ENCODE results near the gene GPALPP1. TPM values are rescaled to one million over a fixed set of nuclear protein-coding genes. Genes with fewer than 3 reads are reported as not detected.
"Not testable (repeated sequence)": the region's sequence is repeated elsewhere in the genome, so short reads cannot be mapped to it uniquely, and the experiment has no call there.

The GPALPP1 gene
- total and polyA plus RNA-seq, 7 donors: 7.8 to 40.7 (median 26.3) TPM

DNA sequence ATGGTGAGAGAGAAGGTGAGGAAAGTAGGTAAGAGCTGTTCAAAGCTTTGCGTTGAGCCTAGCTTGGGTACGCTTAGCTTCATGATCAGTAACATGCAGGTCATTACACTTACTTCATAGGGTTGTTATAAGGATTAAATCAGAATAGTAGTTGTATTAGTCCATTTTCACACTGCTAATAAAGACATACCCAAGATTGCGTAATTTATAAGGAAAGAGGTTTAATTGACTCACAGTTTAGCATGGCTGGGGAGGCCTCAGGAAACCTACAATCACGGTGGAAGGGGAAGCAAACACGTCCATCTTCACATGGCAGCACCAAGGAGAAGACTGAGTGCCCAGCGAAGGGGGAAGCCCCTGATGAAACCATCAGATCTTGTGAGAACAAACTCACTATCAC lies 21.9 kb downstream of the GPALPP1 start:
- no peaks in the 10 kb centered on the region for H3K9me3 ChIP-seq
- DNase-seq: no peak
- H3K4me1 ChIP-seq: no peaks in the 10 kb centered on the region
- TF ChIP-seq CTCF (IDR thresholded peaks at IDR 0.05) (no peak), POLR2AphosphoS5 (IDR thresholded peaks at IDR 0.05) (no peak), POLR2A (IDR thresholded peaks at IDR 0.05) (no peak), EP300 (IDR thresholded peaks at IDR 0.05) (no peak)
- H3K4me3 ChIP-seq: no peak overlapping the region
- no peak overlapping the region for H3K27ac ChIP-seq
- no peaks in the 10 kb centered on the region for H3K27me3 ChIP-seq
- 95 to 96% methylated on average over 6 of the region's 6 CpGs for WGBS, 2 donors
- intact Hi-C loops (cut with DNase I): no loop called here
- peaks cover 5 to 84% (median 32%) of the 10 kb centered on the region in 4 donors for H3K36me3 ChIP-seq

DNA sequence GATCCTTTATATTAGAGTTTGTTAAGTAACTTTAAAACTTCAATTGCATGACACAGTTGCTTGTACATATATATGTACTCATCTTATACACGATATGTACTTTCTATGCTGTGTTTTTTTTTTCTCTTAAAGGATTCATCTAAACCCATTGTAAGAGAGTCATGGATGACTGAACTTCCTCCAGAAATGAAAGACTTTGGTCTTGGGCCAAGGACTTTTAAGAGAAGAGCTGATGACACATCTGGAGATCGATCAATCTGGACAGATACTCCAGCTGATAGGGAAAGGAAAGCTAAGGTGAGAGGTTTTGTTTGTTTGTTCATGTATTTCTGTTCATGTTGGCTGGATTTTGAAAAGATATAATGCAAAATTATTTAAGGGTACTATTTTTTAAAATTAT lies 26.0 kb downstream of the GPALPP1 start:
- no peaks in the 10 kb centered on the region for H3K9me3 ChIP-seq
- 94 to 96% methylated on average over 2 of the region's 2 CpGs for WGBS, 2 donors

DNA sequence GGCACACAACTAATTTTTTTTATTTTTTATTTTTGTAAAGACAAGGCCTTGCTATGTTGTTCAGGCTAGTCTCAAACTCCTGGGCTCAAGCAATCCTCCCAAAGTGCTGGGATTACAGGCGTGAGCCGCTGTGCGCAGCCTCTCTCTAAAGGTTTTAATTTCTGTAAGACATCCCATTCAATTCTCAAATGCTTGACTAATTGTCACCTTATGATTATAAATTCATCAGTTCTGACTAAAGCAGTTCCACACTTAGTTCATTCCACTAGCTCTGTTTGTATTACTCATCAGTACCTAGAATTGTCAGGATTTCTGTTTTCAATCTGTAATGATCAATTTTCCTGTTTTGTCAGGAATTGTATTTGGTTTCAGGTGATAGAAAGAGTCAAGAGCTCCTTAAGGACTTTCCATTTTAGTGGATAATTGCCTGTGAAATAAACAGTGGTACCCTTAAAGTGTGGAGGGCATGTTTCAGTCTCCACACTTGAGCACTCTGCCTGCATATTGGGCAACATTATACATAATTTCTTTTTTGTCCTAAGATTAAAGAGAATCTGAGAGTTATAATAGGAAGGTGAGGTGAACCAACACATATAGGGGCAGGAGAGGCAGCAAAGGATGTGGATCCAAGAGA lies 27.6 kb downstream of the GPALPP1 start:
- TF ChIP-seq EP300 (IDR thresholded peaks at IDR 0.05): no peak
- TF ChIP-seq CTCF (IDR thresholded peaks at IDR 0.05): no peak
- no peak for TF ChIP-seq POLR2AphosphoS5 (IDR thresholded peaks at IDR 0.05)
- TF ChIP-seq POLR2A (IDR thresholded peaks at IDR 0.05): no peak
- Histone ChIP-seq H3K27ac (no peak overlapping the region), H3K27me3 (no peaks in the 10 kb centered on the region), H3K4me3 (no peak overlapping the region), H3K36me3 (peaks cover 5 to 74% (median 18%) of the 10 kb centered on the region in 4 donors), H3K9me3 (no peaks in the 10 kb centered on the region), H3K4me1 (no peaks in the 10 kb centered on the region)
- intact Hi-C loops (cut with DNase I): no loop called here
- no peak for DNase-seq
- WGBS, 2 donors: 96 to 98% methylated on average over 3 of the region's 3 CpGs

More for the DNA sequence above, 26.0 kb downstream of the GPALPP1 start:
- intact Hi-C loops (cut with DNase I): no loop called here
- Histone ChIP-seq H3K4me1 (no peaks in the 10 kb centered on the region), H3K4me3 (no peak overlapping the region), H3K36me3 (peaks cover 5 to 74% (median 33%) of the 10 kb centered on the region in 4 donors), H3K27me3 (no peaks in the 10 kb centered on the region), H3K27ac (no peak overlapping the region)
- TF ChIP-seq POLR2AphosphoS5 (IDR thresholded peaks at IDR 0.05): no peak
- DNase-seq: no peak

DNA sequence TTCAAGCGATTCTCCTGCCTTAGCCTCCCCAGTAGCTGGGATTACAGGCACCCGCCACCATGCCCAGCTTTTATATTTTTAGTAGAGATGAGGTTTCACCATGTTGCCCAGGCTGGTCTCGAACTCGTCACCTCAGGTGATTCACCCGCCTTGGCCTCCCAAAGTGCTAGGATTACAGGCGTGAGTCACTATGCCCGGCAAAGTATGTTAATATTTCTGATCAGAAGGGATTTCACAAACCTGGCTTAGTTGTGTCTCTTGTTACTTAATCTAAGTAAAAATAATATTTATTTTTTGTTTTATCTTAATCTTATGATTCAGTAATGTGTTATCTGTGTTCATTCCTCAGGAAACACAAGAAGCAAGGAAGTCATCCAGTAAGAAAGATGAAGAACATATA lies 30.6 kb downstream of the GPALPP1 start:
- WGBS, 2 donors: 94 to 98% methylated on average over 7 of the region's 7 CpGs
- H3K27ac ChIP-seq; H3K4me3 ChIP-seq; H3K9me3 ChIP-seq; H3K4me1 ChIP-seq; H3K27me3 ChIP-seq; DNase-seq; intact Hi-C loops (cut with DNase I): not testable (repeated sequence)
- H3K36me3 ChIP-seq: peaks cover 5 to 82% (median 21%) of the 10 kb centered on the region in 4 donors

GRCh38 chr13:45021250-45021649 lies 31.9 kb downstream of the GPALPP1 start:
- Histone ChIP-seq H3K9me3 (no peaks in the 10 kb centered on the region), H3K4me1 (no peaks in the 10 kb centered on the region), H3K27me3 (no peaks in the 10 kb centered on the region), H3K4me3 (no peak overlapping the region), H3K36me3 (peaks cover 0 to 78% (median 13%) of the 10 kb centered on the region in 4 donors), H3K27ac (no peak overlapping the region)
- 88 to 89% methylated on average over 3 of the region's 3 CpGs for WGBS, 2 donors
- TF ChIP-seq POLR2AphosphoS5 (IDR thresholded peaks at IDR 0.05) (no peak), CTCF (IDR thresholded peaks at IDR 0.05) (no peak), POLR2A (IDR thresholded peaks at IDR 0.05) (no peak), EP300 (IDR thresholded peaks at IDR 0.05) (no peak)
- DNase-seq: no peak
- intact Hi-C loops (cut with DNase I): no loop called here

DNA sequence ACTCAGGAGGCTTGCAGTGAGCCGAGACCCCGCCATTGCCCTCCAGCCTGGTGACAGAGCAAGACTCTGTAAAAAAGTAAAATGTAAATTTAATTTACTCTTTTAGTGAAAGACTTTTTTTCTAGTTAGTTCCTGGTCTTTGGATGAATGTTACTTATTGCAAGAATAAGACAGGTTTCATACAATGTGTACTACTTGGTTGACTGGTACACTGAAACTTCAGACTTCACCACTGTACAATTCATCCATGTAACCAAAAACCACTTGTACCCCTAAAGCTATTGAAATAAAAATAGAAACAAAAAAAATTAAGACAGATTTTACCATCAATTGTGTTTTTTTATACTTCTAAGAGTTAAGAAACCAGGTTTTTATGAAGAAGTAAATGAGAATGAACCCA lies 35.5 kb downstream of the GPALPP1 start:
- TF ChIP-seq EP300 (IDR thresholded peaks at IDR 0.05) (no peak), CTCF (IDR thresholded peaks at IDR 0.05) (no peak), POLR2AphosphoS5 (IDR thresholded peaks at IDR 0.05) (no peak), POLR2A (IDR thresholded peaks at IDR 0.05) (no peak)
- peaks cover 0 to 88% (median 11%) of the 10 kb centered on the region in 4 donors for H3K36me3 ChIP-seq
- H3K9me3 ChIP-seq: no peaks in the 10 kb centered on the region
- no peak overlapping the region for H3K27ac ChIP-seq
- no peak for DNase-seq
- no peaks in the 10 kb centered on the region for H3K4me1 ChIP-seq
- 98% methylated on average over 2 of the region's 2 CpGs for WGBS, 2 donors
- no peak overlapping the region for H3K4me3 ChIP-seq
- no peaks in the 10 kb centered on the region for H3K27me3 ChIP-seq
- intact Hi-C loops (cut with DNase I): no loop called here
